H1 (cell line): ENCODE measurements around the gene IL17RD. TPM values are rescaled to one million over a fixed set of nuclear protein-coding genes. Genes with fewer than 3 reads are reported as not detected.

ENCODE experiments used
- CTCF ChIA-PET: fragments of 300-600 bp; sonication (Branson Sonifier 250); formaldehyde crosslinking; loops from one replicate; lab custom pipeline; 2021; ENCODE audit not compliant: partially characterized antibody; lab: Charles Lee
- POLR2A ChIA-PET: fragments of 300-600 bp; sonication (Branson Sonifier 250); formaldehyde crosslinking; loops from one replicate; lab custom pipeline; 2021; ENCODE audit warnings: inconsistent platforms; ENCODE audit not compliant: partially characterized antibody; lab: Charles Lee
- DNase-seq, 2 experiments: peaks; one replicate each; pipeline versions ENCODE4 v3.0.0 to v3.0.0-alpha.2; 2010 to 2022; ENCODE audit warnings: low spot score in 2 of 2, low read depth in 1 of 2, mixed read lengths in 1 of 2
- FAIRE-seq: peaks from 2 replicates; lab custom pipeline; 2011; peaks lifted over from hg19 to GRCh38; lab: Jason Lieb, UNC
- H2AFZ ChIP-seq: 2 replicates; pipeline ENCODE4 v1.8.1; 2012; ENCODE audit warnings: low read length, inconsistent platforms
- H2AK5ac ChIP-seq: 2 replicates; pipeline ENCODE4 v1.6.1; 2013; ENCODE audit warnings: low read depth, low read length
- H2BK120ac ChIP-seq: replicated peaks from 2 replicates; pipeline ENCODE3; 2013; ENCODE audit warnings: low read depth, low read length, inconsistent platforms
- H2BK12ac ChIP-seq: 2 replicates; pipeline ENCODE4 v1.6.1; 2013; ENCODE audit warnings: low read depth, low read length
- H2BK15ac ChIP-seq: 2 replicates; pipeline ENCODE4 v1.6.1; 2013; ENCODE audit warnings: low read length
- H2BK20ac ChIP-seq: 2 replicates; pipeline ENCODE4 v1.6.1; 2013; ENCODE audit warnings: low read length
- H2BK5ac ChIP-seq: 2 replicates; pipeline ENCODE4 v1.6.1; 2013; ENCODE audit warnings: low read depth, low read length
- H3K14ac ChIP-seq: 2 replicates; pipeline ENCODE4 v1.6.1; 2013; ENCODE audit warnings: inconsistent platforms; ENCODE audit not compliant: insufficient read length
- H3K18ac ChIP-seq: 2 replicates; pipeline ENCODE4 v1.6.1; 2013; ENCODE audit warnings: low read length; ENCODE audit errors: extremely low read depth
- H3K23ac ChIP-seq: 2 replicates; pipeline ENCODE4 v1.6.1; 2013; ENCODE audit warnings: inconsistent platforms; ENCODE audit not compliant: insufficient read length
- H3K23me2 ChIP-seq: 2 replicates; pipeline ENCODE4 v1.6.1; 2013; ENCODE audit warnings: low read depth, low read length
- H3K27ac ChIP-seq: 2 replicates; pipeline ENCODE4 v1.6.1; 2011; ENCODE audit warnings: low read depth, low read length, inconsistent platforms
- H3K27me3 ChIP-seq, 4 experiments: replicated peaks in 1 of 4; 1 replicate in 1 of 4; 2 replicates in 3 of 4; pipeline versions ENCODE4 v1.6.1 to v1.8.1; 2011 to 2013; ENCODE audit warnings: low read length in 3 of 4, mild to moderate bottlenecking in 3 of 4, inconsistent platforms in 2 of 4, mixed read lengths in 2 of 4, moderate library complexity in 1 of 4; ENCODE audit not compliant: control insufficient read depth in 3 of 4, insufficient read depth in 3 of 4; ENCODE audit errors: extremely low read depth in 1 of 4
- H3K36me3 ChIP-seq, 4 experiments: 2 replicates each; pipeline versions ENCODE4 v1.6.1 to v1.8.1; 2011 to 2013; ENCODE audit warnings: mild to moderate bottlenecking in 4 of 4, low read length in 3 of 4, moderate library complexity in 2 of 4, control low read depth in 1 of 4, inconsistent platforms in 1 of 4; ENCODE audit not compliant: insufficient read depth in 4 of 4, control insufficient read depth in 2 of 4
- H3K4ac ChIP-seq: replicated peaks from 2 replicates; pipeline ENCODE3; 2013; ENCODE audit warnings: low read length, low read depth, mixed read lengths, inconsistent platforms; ENCODE audit not compliant: insufficient read length
- H3K4me1 ChIP-seq, 4 experiments: replicated peaks in 1 of 4; 1 replicate in 1 of 4; 2 replicates in 3 of 4; pipeline versions ENCODE4 v1.6.1 to v1.8.1; 2011 to 2013; ENCODE audit warnings: low read length in 3 of 4, inconsistent platforms in 2 of 4, mixed read lengths in 1 of 4; ENCODE audit not compliant: insufficient read depth in 4 of 4, control insufficient read depth in 3 of 4
- H3K4me2 ChIP-seq, 2 experiments: 2 replicates each; pipeline versions ENCODE4 v1.6.1 to v1.8.1; 2011 to 2013; ENCODE audit warnings: low read depth in 2 of 2, low read length in 2 of 2, control low read depth in 1 of 2, inconsistent platforms in 1 of 2, mild to moderate bottlenecking in 1 of 2; ENCODE audit not compliant: insufficient read depth in 1 of 2
- H3K4me3 ChIP-seq, 4 experiments: fragments of 200-600, 300-600 bp in 1 of 4; sonication (generic), shearing (Covaris generic), sonication (Bioruptor Twin) in 1 of 4; 2 replicates each; pipeline versions ENCODE4 v1.5.1 to v1.8.1; 2011 to 2016; ENCODE audit warnings: low read length in 4 of 4, low read depth in 3 of 4, control low read depth in 2 of 4, inconsistent platforms in 2 of 4, mild to moderate bottlenecking in 2 of 4, mixed read lengths in 1 of 4, moderate library complexity in 1 of 4; ENCODE audit not compliant: insufficient read depth in 2 of 4; ENCODE audit errors: extremely low read depth in 1 of 4
- H3K56ac ChIP-seq: replicated peaks from 2 replicates; pipeline ENCODE3; 2013; ENCODE audit warnings: low read depth, mild to moderate bottlenecking, mixed read lengths, low read length, inconsistent platforms; ENCODE audit not compliant: insufficient read length
- H3K79me1 ChIP-seq: 2 replicates; pipeline ENCODE4 v1.6.1; 2013; ENCODE audit warnings: low read depth, low read length, control low read depth
- H3K79me2 ChIP-seq, 2 experiments: 2 replicates each; pipeline versions ENCODE4 v1.6.1 to v1.8.1; 2012 to 2013; ENCODE audit warnings: low read length in 2 of 2, mild to moderate bottlenecking in 2 of 2, inconsistent platforms in 1 of 2; ENCODE audit not compliant: insufficient read depth in 2 of 2, control insufficient read depth in 1 of 2
- H3K9ac ChIP-seq, 4 experiments: replicated peaks in 1 of 4; 1 replicate in 1 of 4; 2 replicates in 3 of 4; pipeline versions ENCODE4 v1.6.1 to v1.8.1; 2011 to 2013; ENCODE audit warnings: low read depth in 3 of 4, low read length in 3 of 4, control low read depth in 2 of 4, mild to moderate bottlenecking in 2 of 4, moderate library complexity in 2 of 4, inconsistent platforms in 1 of 4; ENCODE audit errors: extremely low read depth in 1 of 4
- H3K9me3 ChIP-seq, 2 experiments: 2 replicates each; pipeline versions ENCODE4 v1.6.1 to v1.8.1; 2012 to 2013; ENCODE audit warnings: mild to moderate bottlenecking in 2 of 2, moderate library complexity in 2 of 2, control low read depth in 1 of 2, inconsistent platforms in 1 of 2, low read depth in 1 of 2, low read length in 1 of 2, mixed read lengths in 1 of 2; ENCODE audit not compliant: insufficient read depth in 2 of 2
- H4K20me1 ChIP-seq, 2 experiments: replicated peaks in 1 of 2; 2 replicates each; pipeline versions ENCODE3 to v1.8.1; 2011 to 2013; ENCODE audit warnings: inconsistent platforms in 2 of 2, low read length in 2 of 2, mild to moderate bottlenecking in 1 of 2; ENCODE audit not compliant: insufficient read depth in 2 of 2, control insufficient read depth in 1 of 2
- H4K5ac ChIP-seq: 2 replicates; pipeline ENCODE4 v1.6.1; 2013; ENCODE audit warnings: low read length, low read depth, mixed read lengths, inconsistent platforms; ENCODE audit not compliant: insufficient read length
- H4K8ac ChIP-seq: 2 replicates; pipeline ENCODE4 v1.8.0; 2013; ENCODE audit warnings: mild to moderate bottlenecking, moderate library complexity, low read length, inconsistent platforms; ENCODE audit not compliant: insufficient read depth; ENCODE audit errors: extremely low read depth
- H4K91ac ChIP-seq: replicated peaks from 2 replicates; pipeline ENCODE3; 2013; ENCODE audit warnings: low read length, mixed read lengths, inconsistent platforms; ENCODE audit not compliant: insufficient read length
- BACH1 ChIP-seq: IDR thresholded peaks from 2 replicates; pipeline ENCODE4 v1.6.1; 2012; ENCODE audit warnings: low read length, improper control_type of control experiment
- CBX5 ChIP-seq: fragments of 300-800, 300-1000 bp; sonication (generic); IDR thresholded peaks from 2 replicates; pipeline ENCODE4 v1.7.1; 2016; ENCODE audit warnings: antibody characterized with exemption, low read length, low read depth
- CEBPB ChIP-seq: IDR thresholded peaks from 2 replicates; pipeline ENCODE4 v1.6.1; 2012; ENCODE audit warnings: low read depth, low read length
- CREB1 ChIP-seq: IDR thresholded peaks from 2 replicates; pipeline ENCODE4 v1.6.1; 2012; ENCODE audit warnings: inconsistent platforms
- GABPA ChIP-seq: IDR thresholded peaks from 2 replicates; pipeline ENCODE4 v1.6.1; 2011; ENCODE audit warnings: mild to moderate bottlenecking, low read length, moderate library complexity, borderline replicate concordance; ENCODE audit not compliant: insufficient read depth
- NANOG ChIP-seq: IDR thresholded peaks from 2 replicates; pipeline ENCODE4 v1.6.1; 2011; ENCODE audit warnings: low read length, low read depth, mild to moderate bottlenecking, inconsistent platforms; ENCODE audit not compliant: insufficient read depth, poor library complexity, severe bottlenecking
- SUZ12 ChIP-seq: fragments of 200-600 bp; sonication (generic); IDR thresholded peaks from 2 replicates; pipeline ENCODE4 v1.6.1; 2012; ENCODE audit warnings: mild to moderate bottlenecking, inconsistent platforms, low read length, moderate library complexity, mixed read lengths
- TAF7 ChIP-seq: optimal IDR thresholded peaks from 2 replicates; pipeline ENCODE3; 2011; ENCODE audit warnings: low read depth, mild to moderate bottlenecking, inconsistent platforms, low read length, moderate library complexity, borderline replicate concordance
- TCF12 ChIP-seq: IDR thresholded peaks from 2 replicates; pipeline ENCODE4 v1.6.1; 2011; ENCODE audit warnings: low read depth, mild to moderate bottlenecking, low read length
- polyA plus RNA-seq, 7 experiments: library from polyadenylated mRNA; depleted of rRNA in 3 of 7; stranded (reverse) in 5 of 7; unstranded in 2 of 7; fragments of >200 nt in 5 of 7; fragments of 200-250 nt in 2 of 7; gene quantifications; 1 replicate in 5 of 7; 2 replicates in 1 of 7; 4 replicates in 1 of 7; pipeline versions ENCODE4 v1.2.1 to v1.2.3, GENCODE V29; 2011 to 2013; ENCODE audit warnings: missing spikeins in 2 of 7, mixed read lengths in 2 of 7
- total RNA-seq: library from RNA; stranded (reverse); fragmentation: NEBNext Ultra II Directional; extraction: Animal tissue kit (Norgen Biotek cat#: 25700); gene quantifications from 2 replicates; pipeline ENCODE4 v1.2.1, GENCODE V29; 2021

The IL17RD gene
- total and polyA plus RNA-seq, 2 of the 8 experiments (the other 6 are each of a cell fraction or from before 2014, with no cell fraction given): 10.9 to 48.9 TPM

GRCh38 chr3:57086201-57086600 is 79.0 kb downstream of the IL17RD start:
- H4K20me1 ChIP-seq: no peaks in the 10 kb centered on the region
- no peak overlapping the region for H3K4me3 ChIP-seq
- DNase-seq: no peak
- no peak overlapping the region for H3K56ac ChIP-seq
- H2BK15ac ChIP-seq: no peak overlapping the region
- H3K36me3 ChIP-seq: no peaks in the 10 kb centered on the region
- ChIA-PET CTCF (interaction anchor here (1.0 to 3.1 kb wide), 5 partner anchors 10 to 98 kb away, joined by 3 to 16 read pairs (median 7); no protein-coding TSS in a partner anchor), POLR2A (no interaction called here)
- no peak overlapping the region for H3K14ac ChIP-seq
- no peak overlapping the region for H2AFZ ChIP-seq
- H3K4me2 ChIP-seq: no peak overlapping the region
- no peaks in the 10 kb centered on the region for H3K79me2 ChIP-seq
- no peak overlapping the region for H3K18ac ChIP-seq
- no peaks in the 10 kb centered on the region for H3K79me1 ChIP-seq
- H3K27ac ChIP-seq: no peak overlapping the region
- H2AK5ac ChIP-seq: no peak overlapping the region
- H3K27me3 ChIP-seq: no peaks in the 10 kb centered on the region
- H3K4me1 ChIP-seq: no peaks in the 10 kb centered on the region; a peak in 2 of 7 replicates
- no peak overlapping the region for H2BK120ac ChIP-seq
- no peak for FAIRE-seq
- no peak overlapping the region for H3K9ac ChIP-seq
- no peaks in the 10 kb centered on the region for H3K9me3 ChIP-seq
- no peak overlapping the region for H4K5ac ChIP-seq
- no peaks in the 10 kb centered on the region; the same call in 1 of the 2 replicates for H3K23me2 ChIP-seq
- no peak overlapping the region for H3K23ac ChIP-seq
- H2BK12ac ChIP-seq: no peak overlapping the region
- H4K8ac ChIP-seq: no peak overlapping the region
- H4K91ac ChIP-seq: no peak overlapping the region
- no peak overlapping the region for H2BK20ac ChIP-seq
- H3K4ac ChIP-seq: no peak overlapping the region
- H2BK5ac ChIP-seq: no peak overlapping the region
- TF ChIP-seq CBX5 (no peak), TCF12 (no peak), CREB1 (no peak), NANOG (no peak), BACH1 (no peak), TAF7 (no peak), CEBPB (no peak), GABPA (no peak), SUZ12 (no peak)
